Hepatocyte (in vitro differentiated cells): Measurements from ENCODE around the gene RNASE7.

ENCODE experiments used
- EZH2 ChIP-seq: fragments of 200-600 bp; sonication (generic); IDR thresholded peaks from 2 replicates; pipeline ENCODE4 v1.6.1; 2016; ENCODE audit warnings: antibody characterized with exemption, mild to moderate bottlenecking, borderline replicate concordance
- EZH2phosphoT487 ChIP-seq: fragments of 200-600 bp; sonication (generic); IDR thresholded peaks from one replicate; pipeline ENCODE4 v1.6.1; 2018; ENCODE audit warnings: antibody characterized with exemption, mild to moderate bottlenecking, low read depth, moderate library complexity; ENCODE audit not compliant: unreplicated experiment, severe bottlenecking
- TF ChIP-seq, protein P1 (sequence below): fragments of 200-600 bp; sonication (generic); IDR thresholded peaks from 2 replicates; pipeline ENCODE4 v1.5.1; 2016; ENCODE audit warnings: antibody characterized with exemption, mild to moderate bottlenecking; ENCODE audit not compliant: poor library complexity

DNA sequence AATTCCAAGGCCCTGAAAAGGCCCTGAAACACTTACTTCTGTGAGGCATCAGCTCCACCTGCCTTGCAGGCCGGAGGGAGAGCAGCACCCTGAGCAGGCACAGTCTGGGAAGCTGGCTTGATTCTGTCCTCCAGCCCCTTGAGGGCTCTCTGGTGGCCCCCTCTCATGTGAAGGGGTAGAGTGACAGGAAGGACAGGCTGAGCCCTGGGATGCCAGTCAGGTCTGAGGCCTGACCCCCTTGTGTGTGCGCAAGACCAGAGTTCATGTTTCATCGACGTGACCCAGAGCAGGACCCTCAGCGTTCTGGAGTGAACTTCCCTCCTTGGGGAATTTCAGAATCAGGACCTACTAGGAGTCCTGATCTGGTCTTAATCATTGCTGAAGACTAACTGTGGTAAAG is 16.7 kb downstream of the RNASE7 start:
- TF ChIP-seq, protein P1, sequence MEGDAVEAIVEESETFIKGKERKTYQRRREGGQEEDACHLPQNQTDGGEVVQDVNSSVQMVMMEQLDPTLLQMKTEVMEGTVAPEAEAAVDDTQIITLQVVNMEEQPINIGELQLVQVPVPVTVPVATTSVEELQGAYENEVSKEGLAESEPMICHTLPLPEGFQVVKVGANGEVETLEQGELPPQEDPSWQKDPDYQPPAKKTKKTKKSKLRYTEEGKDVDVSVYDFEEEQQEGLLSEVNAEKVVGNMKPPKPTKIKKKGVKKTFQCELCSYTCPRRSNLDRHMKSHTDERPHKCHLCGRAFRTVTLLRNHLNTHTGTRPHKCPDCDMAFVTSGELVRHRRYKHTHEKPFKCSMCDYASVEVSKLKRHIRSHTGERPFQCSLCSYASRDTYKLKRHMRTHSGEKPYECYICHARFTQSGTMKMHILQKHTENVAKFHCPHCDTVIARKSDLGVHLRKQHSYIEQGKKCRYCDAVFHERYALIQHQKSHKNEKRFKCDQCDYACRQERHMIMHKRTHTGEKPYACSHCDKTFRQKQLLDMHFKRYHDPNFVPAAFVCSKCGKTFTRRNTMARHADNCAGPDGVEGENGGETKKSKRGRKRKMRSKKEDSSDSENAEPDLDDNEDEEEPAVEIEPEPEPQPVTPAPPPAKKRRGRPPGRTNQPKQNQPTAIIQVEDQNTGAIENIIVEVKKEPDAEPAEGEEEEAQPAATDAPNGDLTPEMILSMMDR = no peak
- TF ChIP-seq EZH2 (no peak), EZH2phosphoT487 (no peak)
